ENCODE data around the gene PTPN14. TPM values are rescaled to one million over a fixed set of nuclear protein-coding genes. Genes with fewer than 3 reads are reported as not detected.

The PTPN14 gene
- total and polyA plus RNA-seq, 2 of the 8 experiments (the other 6 are each of a cell fraction or from before 2014, with no cell fraction given): 14.4 to 93.6 TPM

DNA sequence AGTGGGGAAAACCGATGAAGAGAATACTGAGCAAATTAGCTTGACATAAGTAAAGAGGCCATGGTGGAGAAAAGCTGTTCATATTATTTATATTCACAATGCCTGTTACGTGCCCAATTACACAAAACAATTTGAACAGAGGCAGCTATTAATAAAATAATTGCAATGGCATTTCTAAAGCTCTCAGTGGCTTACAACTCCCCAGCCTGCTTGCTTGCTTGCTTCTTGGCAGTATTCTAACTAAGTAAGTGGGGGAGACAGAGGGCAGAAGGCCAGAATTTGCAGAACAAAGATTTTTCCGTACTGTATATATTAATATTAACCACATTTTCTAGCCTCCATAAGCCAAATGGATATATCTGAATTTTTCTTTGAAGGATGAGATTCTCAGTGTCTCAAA, 12.9 kb downstream of the PTPN14 start:
- FAIRE-seq: no peak
- Histone ChIP-seq H2BK20ac (ENCODE audit: low read length) (no peak overlapping the region), H4K5ac (ENCODE audit: insufficient read length, low read depth, low read length) (no peak overlapping the region), H3K14ac (ENCODE audit: insufficient read length) (no peak overlapping the region), H2BK12ac (ENCODE audit: low read depth, low read length) (no peak overlapping the region), H4K20me1 (replicated peaks in 1 of 2; ENCODE audit: control insufficient read depth in 1 of 2, insufficient read depth in 2 of 2, low read length in 2 of 2) (peaks cover 6 to 10% of the 10 kb centered on the region in 2 experiments), H2AK5ac (ENCODE audit: low read depth, low read length) (no peak overlapping the region), H3K9ac (replicated peaks in 1 of 4; ENCODE audit: extremely low read depth in 1 of 4, low read depth in 3 of 4, low read length in 3 of 4) (no peak overlapping the region), H3K4me1 (replicated peaks in 1 of 4; ENCODE audit: control insufficient read depth in 3 of 4, insufficient read depth in 4 of 4, low read length in 3 of 4) (peaks cover 0 to 4% (median under 1%) of the 10 kb centered on the region in 4 experiments; a peak in 3 of 7 replicates), H2BK120ac (replicated peaks; ENCODE audit: low read depth, low read length) (no peak overlapping the region), H2BK15ac (ENCODE audit: low read length) (no peak overlapping the region), H3K27me3 (replicated peaks in 1 of 4; ENCODE audit: control insufficient read depth in 3 of 4, extremely low read depth in 1 of 4, insufficient read depth in 3 of 4, low read length in 3 of 4) (no peaks in the 10 kb centered on the region), H3K79me1 (ENCODE audit: low read depth, low read length) (peaks cover 4% of the 10 kb centered on the region; the same call in 1 of the 2 replicates), H3K4ac (replicated peaks; ENCODE audit: insufficient read length, low read depth, low read length) (no peak overlapping the region), H4K91ac (replicated peaks; ENCODE audit: insufficient read length, low read length) (no peak overlapping the region), H3K18ac (ENCODE audit: extremely low read depth, low read length) (no peak overlapping the region), H4K8ac (ENCODE audit: extremely low read depth, insufficient read depth, low read length) (no peak overlapping the region), H3K27ac (ENCODE audit: low read depth, low read length) (no peak overlapping the region), H2AFZ (ENCODE audit: low read length) (no peak overlapping the region), H3K4me3 (ENCODE audit: extremely low read depth in 1 of 4, insufficient read depth in 2 of 4, low read depth in 3 of 4, low read length in 4 of 4) (no peak overlapping the region), H3K36me3 (ENCODE audit: control insufficient read depth in 2 of 4, insufficient read depth in 4 of 4, low read length in 3 of 4) (no peaks in the 10 kb centered on the region), H3K79me2 (ENCODE audit: control insufficient read depth in 1 of 2, insufficient read depth in 2 of 2, low read length in 2 of 2) (peaks cover 4 to 88% of the 10 kb centered on the region in 2 experiments; a peak in 3 of 4 replicates), H3K4me2 (ENCODE audit: insufficient read depth in 1 of 2, low read depth in 2 of 2, low read length in 2 of 2) (no peak overlapping the region), H3K23ac (ENCODE audit: insufficient read length) (no peak overlapping the region), H3K23me2 (ENCODE audit: low read depth, low read length) (no peaks in the 10 kb centered on the region), H3K56ac (replicated peaks; ENCODE audit: insufficient read length, low read depth, low read length) (no peak overlapping the region), H3K9me3 (ENCODE audit: insufficient read depth in 2 of 2, low read depth in 1 of 2, low read length in 1 of 2) (no peaks in the 10 kb centered on the region), H2BK5ac (ENCODE audit: low read depth, low read length) (no peak overlapping the region)
- CTCF ChIA-PET (ENCODE audit: partially characterized antibody): interaction anchor here (0.9 to 4.7 kb wide), 10 partner anchors 9 to 89 kb away, joined by 3 to 26 read pairs (median 4); partner anchors contain the start of gene PTPN14
- DNase-seq (ENCODE audit: low read depth in 1 of 2, low spot score in 2 of 2): no peak
- POLR2A ChIA-PET (ENCODE audit: partially characterized antibody): interaction anchor here (0.6 to 8.9 kb wide), 4 partner anchors 10 to 16 kb away, joined by 3 to 99 read pairs (median 5); partner anchors contain the start of gene PTPN14
- 74% methylated on average over 3 of the region's 3 CpGs; no CpG with 5 or more reads in 1 of the 2 experiments for WGBS, 2 experiments (ENCODE audit: extremely low coverage in 1 of 2, insufficient coverage in 1 of 2, insufficient read length in 1 of 2, insufficient replicate concordance in 2 of 2, low coverage in 1 of 2, low lambda C conversion rate in 2 of 2, missing lambda C conversion rate in 1 of 2)
- TF ChIP-seq POLR2AphosphoS5 (IDR thresholded peaks at IDR 0.05; ENCODE audit: low read depth, low read length) (no peak), EP300 (IDR thresholded peaks at IDR 0.05; ENCODE audit: borderline replicate concordance in 1 of 2, low read depth in 2 of 2, low read length in 2 of 2) (no peak), SIN3A (conservative IDR thresholded peaks at IDR 0.05 in 1 of 2, IDR thresholded peaks at IDR 0.05 in 1 of 2; ENCODE audit: low read depth in 1 of 2, low read length in 2 of 2) (no peak), SAP30 (IDR thresholded peaks at IDR 0.05; ENCODE audit: insufficient read depth, insufficient replicate concordance, low read length) (no peak), GABPA (IDR thresholded peaks at IDR 0.05; ENCODE audit: borderline replicate concordance, insufficient read depth, low read length) (no peak), SP1 (IDR thresholded peaks at IDR 0.05; ENCODE audit: low read depth, low read length) (no peak), NRF1 (IDR thresholded peaks at IDR 0.05; ENCODE audit: low read depth, low read length) (no peak), BACH1 (IDR thresholded peaks at IDR 0.05; ENCODE audit: low read length) (no peak), TEAD4 (IDR thresholded peaks at IDR 0.05; ENCODE audit: low read depth, low read length) (no peak), CHD1 (IDR thresholded peaks at IDR 0.05; ENCODE audit: low read depth, low read length) (no peak)
- TF ChIP-seq, protein P1, sequence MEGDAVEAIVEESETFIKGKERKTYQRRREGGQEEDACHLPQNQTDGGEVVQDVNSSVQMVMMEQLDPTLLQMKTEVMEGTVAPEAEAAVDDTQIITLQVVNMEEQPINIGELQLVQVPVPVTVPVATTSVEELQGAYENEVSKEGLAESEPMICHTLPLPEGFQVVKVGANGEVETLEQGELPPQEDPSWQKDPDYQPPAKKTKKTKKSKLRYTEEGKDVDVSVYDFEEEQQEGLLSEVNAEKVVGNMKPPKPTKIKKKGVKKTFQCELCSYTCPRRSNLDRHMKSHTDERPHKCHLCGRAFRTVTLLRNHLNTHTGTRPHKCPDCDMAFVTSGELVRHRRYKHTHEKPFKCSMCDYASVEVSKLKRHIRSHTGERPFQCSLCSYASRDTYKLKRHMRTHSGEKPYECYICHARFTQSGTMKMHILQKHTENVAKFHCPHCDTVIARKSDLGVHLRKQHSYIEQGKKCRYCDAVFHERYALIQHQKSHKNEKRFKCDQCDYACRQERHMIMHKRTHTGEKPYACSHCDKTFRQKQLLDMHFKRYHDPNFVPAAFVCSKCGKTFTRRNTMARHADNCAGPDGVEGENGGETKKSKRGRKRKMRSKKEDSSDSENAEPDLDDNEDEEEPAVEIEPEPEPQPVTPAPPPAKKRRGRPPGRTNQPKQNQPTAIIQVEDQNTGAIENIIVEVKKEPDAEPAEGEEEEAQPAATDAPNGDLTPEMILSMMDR (IDR thresholded peaks at IDR 0.05; ENCODE audit: control extremely low read depth in 1 of 3, insufficient read depth in 1 of 3, low read depth in 1 of 3, low read length in 3 of 3): no peak
